B cell (primary cell): ENCODE data around the gene GSE1. TPM values are rescaled to one million over a fixed set of nuclear protein-coding genes. Genes with fewer than 3 reads are reported as not detected.

Experiments
- ATAC-seq: fragments of 200-7000 bp; cut with Tn5 transposase; one replicate; pipeline ENCODE4 v1.10.0; 2021; ENCODE audit warnings: low read depth, mild to moderate bottlenecking, moderate number of reproducible peaks, moderate library complexity
- CTCF ChIA-PET: fragments of 350-600 bp; sonication (Branson Sonifier 250); formaldehyde crosslinking; loops from one replicate; lab custom pipeline; 2021; ENCODE audit warnings: antibody characterized with exemption, inconsistent platforms; lab: Charles Lee
- POLR2A ChIA-PET: fragments of 350-600 bp; sonication (Branson Sonifier 250); formaldehyde crosslinking; loops from one replicate; lab custom pipeline; 2021; ENCODE audit warnings: antibody characterized with exemption; lab: Charles Lee
- DNase-seq: peaks from one replicate; pipeline ENCODE4 v3.0.0; 2013
- H2AFZ ChIP-seq: 2 replicates; pipeline ENCODE4 v1.6.1; 2012; ENCODE audit warnings: mild to moderate bottlenecking, low read depth, low read length; ENCODE audit not compliant: insufficient read depth, poor library complexity, severe bottlenecking
- H3K27ac ChIP-seq, 2 donors: 1 replicate in 1 of 2; 2 replicates in 1 of 2; pipeline ENCODE4 v1.5.1; 2012 to 2013; ENCODE audit warnings: low read length in 2 of 2, mild to moderate bottlenecking in 2 of 2, moderate library complexity in 1 of 2
- H3K27me3 ChIP-seq, 4 experiments: fragments of 200-600 bp in 1 of 4; sonication (generic) in 1 of 4; replicated peaks in 1 of 4; 1 replicate in 2 of 4; 2 replicates in 2 of 4; pipeline versions ENCODE4 v1.6.1 to v1.7.0; 2013 to 2016; ENCODE audit warnings: low read length in 3 of 4, mild to moderate bottlenecking in 2 of 4, mixed read lengths in 1 of 4, moderate library complexity in 1 of 4; ENCODE audit not compliant: insufficient read depth in 4 of 4, control insufficient read depth in 3 of 4; ENCODE audit errors: control extremely low read depth in 1 of 4
- H3K36me3 ChIP-seq, 2 experiments: replicated peaks in 1 of 2; 1 replicate in 1 of 2; 2 replicates in 1 of 2; pipeline versions ENCODE4 v1.6.1 to v1.7.1; 2013; ENCODE audit warnings: low read length in 1 of 2; ENCODE audit not compliant: insufficient read depth in 2 of 2, control insufficient read depth in 1 of 2; ENCODE audit errors: control extremely low read depth in 1 of 2, extremely low read depth in 1 of 2
- H3K4me1 ChIP-seq, 2 donors: fragments of 200-600 bp in 1 of 2; sonication (generic) in 1 of 2; 1 replicate in 1 of 2; 2 replicates in 1 of 2; pipeline versions ENCODE4 v1.5.1 to v1.6.1; 2013 to 2017; ENCODE audit warnings: low read length in 2 of 2; ENCODE audit not compliant: control insufficient read depth in 2 of 2, insufficient read depth in 2 of 2
- H3K4me2 ChIP-seq: replicated peaks from 2 replicates; pipeline ENCODE3; 2012; ENCODE audit warnings: mild to moderate bottlenecking, low read depth, low read length; ENCODE audit not compliant: poor library complexity, severe bottlenecking
- H3K4me3 ChIP-seq, 5 experiments: fragments of 200-600 bp in 1 of 5; sonication (generic) in 1 of 5; 1 replicate in 3 of 5; 2 replicates in 2 of 5; pipeline versions ENCODE4 v1.5.1 to v1.7.0; 2011 to 2016; ENCODE audit warnings: low read length in 4 of 5, mild to moderate bottlenecking in 4 of 5, low read depth in 2 of 5, control low read depth in 1 of 5, moderate library complexity in 1 of 5; ENCODE audit not compliant: insufficient read depth in 1 of 5; ENCODE audit errors: control extremely low read depth in 1 of 5, extremely low read depth in 1 of 5
- H3K79me2 ChIP-seq: fragments of 200-600 bp; sonication (generic); one replicate; pipeline ENCODE4 v1.6.0; 2016; ENCODE audit warnings: low read length; ENCODE audit not compliant: control insufficient read depth, insufficient read depth
- H3K9ac ChIP-seq: fragments of 200-600 bp; sonication (generic); 2 replicates; pipeline ENCODE4 v1.6.1; 2017; ENCODE audit warnings: mild to moderate bottlenecking, low read length, moderate library complexity
- H3K9me3 ChIP-seq, 3 donors: one replicate each; pipeline versions ENCODE4 v1.6.1 to v1.7.1; 2013; ENCODE audit warnings: low read length in 2 of 3; ENCODE audit not compliant: control insufficient read depth in 2 of 3, insufficient read depth in 1 of 3; ENCODE audit errors: control extremely low read depth in 1 of 3
- H4K20me1 ChIP-seq: 2 replicates; pipeline ENCODE4 v1.6.0; 2012; ENCODE audit warnings: mild to moderate bottlenecking, low read length; ENCODE audit not compliant: insufficient read depth, control insufficient read depth, poor library complexity, severe bottlenecking
- H3K27ac Mint-ChIP-seq: one replicate; pipeline ENCODE4 v1.8.0; 2021; ENCODE audit warnings: mixed read lengths
- H3K27me3 Mint-ChIP-seq: one replicate; pipeline ENCODE4 v1.8.0; 2021; ENCODE audit warnings: mixed read lengths
- H3K4me1 Mint-ChIP-seq: one replicate; pipeline ENCODE4 v1.8.0; 2021; ENCODE audit warnings: mixed read lengths
- H3K4me3 Mint-ChIP-seq: one replicate; pipeline ENCODE4 v1.8.0; 2021; ENCODE audit warnings: mixed read lengths
- H3K9me3 Mint-ChIP-seq: one replicate; pipeline ENCODE4 v1.8.0; 2022; ENCODE audit warnings: mixed read lengths; ENCODE audit not compliant: insufficient read depth
- CTCF ChIP-seq: fragments of 200-600 bp; IDR thresholded peaks from one replicate; pipeline ENCODE4 v1.8.0; 2022; ENCODE audit warnings: antibody characterized with exemption, mild to moderate bottlenecking
- EZH2 ChIP-seq: IDR thresholded peaks from 2 replicates; pipeline ENCODE4 v1.6.1; 2012; ENCODE audit warnings: borderline replicate concordance, low read depth, mild to moderate bottlenecking, moderate library complexity, low read length; ENCODE audit not compliant: insufficient read depth, poor library complexity, severe bottlenecking
- WGBS: methylation state at CpG from one replicate; pipeline ENCODE4 v1.1.5; 2013; ENCODE audit warnings: missing lambda C conversion rate; ENCODE audit not compliant: insufficient coverage; 5-methylcytosine and 5-hydroxymethylcytosine counted together
- intact Hi-C: fragments of 100-400 bp; cut with micrococcal nuclease; formaldehyde crosslinking; loops from one replicate; pipeline ENCODE4 v1.10.0; 2022
- polyA plus RNA-seq: library from polyadenylated mRNA; depleted of rRNA; stranded (reverse); fragments of >200 nt; gene quantifications from 2 replicates; pipeline ENCODE4 v1.2.3, GENCODE V29; 2012
- total RNA-seq, 2 donors: library from RNA; stranded (reverse); fragments of 120-200 nt in 1 of 2; gene quantifications; 1 replicate in 1 of 2; 2 replicates in 1 of 2; pipeline versions ENCODE4 v1.2.3 to v1.2.4, GENCODE V29; 2013 to 2022

GSE1 gene
- total and polyA plus RNA-seq, 2 donors (not counting 1 experiment from before 2014, with no cell fraction given): 57.3 to 76.1 TPM

GRCh38 chr16:85600530-85601271 is 12.4 kb upstream of the GSE1 start:
- Mint-ChIP-seq H3K4me3 (no peak overlapping the region), H3K27me3 (no peaks in the 10 kb centered on the region), H3K4me1 (peaks cover 45% of the 10 kb centered on the region), H3K27ac (no peak overlapping the region), H3K9me3 (no peaks in the 10 kb centered on the region)
- ChIA-PET CTCF (interaction anchor here (0.5 to 2.9 kb wide), 4 partner anchors 9 to 228 kb away, joined by 3 to 10 read pairs (median 4); no protein-coding TSS in a partner anchor), POLR2A (no interaction called here)
- Histone ChIP-seq H3K27me3 (no peaks in the 10 kb centered on the region), H3K4me1 (peaks cover 10 to 32% of the 10 kb centered on the region in 2 donors), H4K20me1 (peaks cover 96% of the 10 kb centered on the region), H3K4me3 (no peak overlapping the region), H3K36me3 (peaks cover 0 to 7% of the 10 kb centered on the region in 2 experiments), H3K27ac (no peak overlapping the region), H3K9me3 (peaks cover 0 to 3% (median 0%) of the 10 kb centered on the region in 3 donors), H3K79me2 (peaks cover 96% of the 10 kb centered on the region), H3K9ac (no peak overlapping the region), H3K4me2 (no peak overlapping the region), H2AFZ (no peak overlapping the region)
- DNase-seq (no peak), ATAC-seq (no peak)
- WGBS: 89% methylated on average over 15 of the region's 15 CpGs
- TF ChIP-seq EZH2 (no peak), CTCF (no peak)
- intact Hi-C loops: no loop called here

- no peak overlapping the region for H3K4me3 Mint-ChIP-seq
- ATAC-seq: no peak
- Histone ChIP-seq H3K27ac (no peak overlapping the region), H2AFZ (no peak overlapping the region), H3K9me3 (peaks cover 0 to 3% (median 0%) of the 10 kb centered on the region in 3 donors), H3K36me3 (peaks cover 0 to 7% of the 10 kb centered on the region in 2 experiments), H3K27me3 (no peaks in the 10 kb centered on the region), H4K20me1 (peaks cover 96% of the 10 kb centered on the region), H3K4me1 (peaks cover 7 to 29% of the 10 kb centered on the region in 2 donors), H3K79me2 (peaks cover 96% of the 10 kb centered on the region), H3K9ac (no peak overlapping the region), H3K4me3 (no peak overlapping the region), H3K4me2 (no peak overlapping the region)
- H3K9me3 Mint-ChIP-seq: no peaks in the 10 kb centered on the region
- POLR2A ChIA-PET: no interaction called here
- CTCF ChIA-PET: interaction anchor here (0.5 to 2.9 kb wide), 4 partner anchors 9 to 229 kb away, joined by 3 to 10 read pairs (median 4); no protein-coding TSS in a partner anchor
- TF ChIP-seq CTCF: no peak
- no peak for TF ChIP-seq EZH2
- no peaks in the 10 kb centered on the region for H3K27me3 Mint-ChIP-seq
- H3K27ac Mint-ChIP-seq: no peak overlapping the region
- no peak for DNase-seq
- H3K4me1 Mint-ChIP-seq: peaks cover 46% of the 10 kb centered on the region
- intact Hi-C loops: no loop called here
- WGBS: 91% methylated on average over 2 of the region's 10 CpGs
These were observed 11.9 kb upstream of the GSE1 start for GRCh38 chr16:85601272-85601639.
